Hematopoietic multipotent progenitor cell (in vitro differentiated cells): Measurements from ENCODE around the gene WIF1. TPM values are rescaled to one million over a fixed set of nuclear protein-coding genes. Genes with fewer than 3 reads are reported as not detected.

Experiments
- DNase-seq, 3 donors: peaks; one replicate each; pipeline ENCODE4 v3.0.0-alpha.2; 2011 to 2015; ENCODE audit warnings: low read depth in 2 of 3, low spot score in 2 of 3
- total RNA-seq: library from RNA; depleted of rRNA; stranded (reverse); fragments of >200 nt; gene quantifications from one replicate; pipeline ENCODE4 v1.2.3, GENCODE V29; 2012

The WIF1 gene
- total RNA-seq, 1 donor = not detected

DNA sequence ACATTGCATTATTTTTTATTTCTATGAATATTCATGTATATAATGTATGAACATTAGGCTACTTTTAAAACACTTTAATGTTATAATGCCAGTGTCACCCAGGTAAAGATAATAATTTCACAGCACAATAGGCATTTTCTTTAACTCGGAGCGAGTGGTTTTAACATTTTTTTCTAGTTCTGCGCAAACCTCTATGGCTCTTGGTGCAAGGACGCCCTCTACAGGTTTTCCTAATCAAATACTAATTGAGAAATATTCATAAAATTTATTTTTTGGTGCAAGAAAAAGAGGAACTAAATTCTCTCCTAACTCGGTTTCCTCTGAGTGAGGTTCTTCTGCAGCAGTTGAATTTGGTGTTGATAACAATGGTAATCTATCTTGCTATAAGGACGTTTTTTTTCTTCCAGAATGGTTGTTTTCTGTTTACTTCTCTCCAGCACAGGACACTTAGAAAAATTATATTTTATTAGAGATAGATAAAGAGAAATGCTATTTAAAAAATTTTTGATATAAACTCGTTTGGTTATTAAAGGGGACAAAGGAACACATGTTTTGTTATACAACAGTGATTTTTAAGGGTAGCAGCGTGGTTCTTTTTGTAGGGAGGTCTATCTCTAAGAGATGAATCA, 2.4 kb upstream of the WIF1 start:
- peak in 2 of 3 donors; percentile 74 to 92 for DNase-seq

- no peak for DNase-seq
Observed at GRCh38 chr12:65122703-65123102, 1.6 kb upstream of the WIF1 start.

DNA sequence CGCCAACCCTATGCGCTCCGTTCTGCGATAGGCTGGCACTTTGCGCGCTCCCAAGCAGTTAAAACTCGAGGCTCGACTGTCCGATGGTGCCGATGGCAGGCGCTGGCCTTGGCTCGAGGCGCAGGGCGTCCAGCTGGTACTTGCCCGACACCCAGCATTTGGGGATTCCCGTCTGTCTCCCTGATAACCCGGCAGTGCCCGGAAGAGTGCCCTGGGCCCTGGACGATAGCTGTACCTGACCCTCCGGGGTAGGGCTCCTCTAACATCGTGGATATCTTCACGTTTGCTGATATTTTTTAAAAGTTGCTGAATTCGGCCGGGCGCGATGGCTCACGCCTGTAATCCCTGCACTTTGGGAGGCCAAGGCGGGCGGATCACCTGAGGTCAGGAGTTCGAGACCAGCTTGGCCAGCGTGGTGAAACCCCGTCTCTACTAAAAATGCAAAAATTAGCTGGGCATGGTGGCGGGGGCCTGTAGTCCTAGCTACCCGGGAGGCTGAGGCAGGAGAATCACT, 908 bp upstream of the WIF1 start:
- no peak for DNase-seq

- DNase-seq = no peak
Observed at GRCh38 chr12:65119063-65119462, 2.0 kb downstream of the WIF1 start.

- DNase-seq = no peak
Observed at GRCh38 chr12:65113621-65114035, 7.5 kb downstream of the WIF1 start.

- DNase-seq = peak in 1 of 3 donors; percentile 33
Observed at GRCh38 chr12:65106948-65107347, 14.2 kb downstream of the WIF1 start.

GRCh38 chr12:65100140-65100539, 21.0 kb downstream of the WIF1 start:
- peak in 2 of 3 donors; percentile 22 to 66 for DNase-seq

DNA sequence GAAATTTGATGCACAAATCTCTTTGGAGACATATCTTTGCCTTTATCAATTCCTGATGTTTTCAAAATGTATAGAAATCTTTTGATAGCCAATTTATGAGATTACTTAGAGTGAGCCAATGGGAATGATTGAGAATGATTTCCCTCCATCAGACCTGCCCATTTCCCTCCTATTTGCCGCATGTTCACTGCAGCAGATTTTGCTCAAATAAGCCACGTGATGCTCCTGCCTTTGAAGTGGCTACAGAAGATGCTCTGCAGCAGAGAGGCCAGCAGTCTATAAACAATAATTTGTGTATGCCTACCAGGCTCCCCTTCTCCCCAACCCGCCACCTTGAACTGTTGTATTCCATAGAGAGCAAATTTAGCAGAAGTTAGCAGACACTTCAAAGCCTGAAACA, 21.9 kb downstream of the WIF1 start:
- no peak for DNase-seq

DNA sequence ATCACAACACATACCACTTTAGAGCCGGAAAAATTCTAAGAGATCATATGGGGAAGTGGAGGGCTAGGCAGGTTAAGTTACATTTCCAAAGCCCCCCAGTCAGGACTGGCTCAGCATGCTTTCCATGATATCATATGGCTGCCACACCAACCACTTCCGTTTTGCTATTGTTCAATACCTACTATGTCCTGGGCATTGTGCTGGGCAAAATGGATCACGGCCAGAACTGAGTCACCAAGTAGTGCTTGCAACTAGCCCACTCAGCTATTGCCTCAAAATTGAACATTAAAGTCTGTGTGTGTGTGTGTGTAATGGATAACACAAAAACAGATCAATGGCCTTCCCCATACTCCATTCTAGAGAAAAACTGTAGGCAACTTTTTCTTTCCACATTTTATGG, 22.7 kb downstream of the WIF1 start:
- DNase-seq = no peak

- no peak for DNase-seq
Observed at GRCh38 chr12:65094722-65095121, 26.4 kb downstream of the WIF1 start.

DNA sequence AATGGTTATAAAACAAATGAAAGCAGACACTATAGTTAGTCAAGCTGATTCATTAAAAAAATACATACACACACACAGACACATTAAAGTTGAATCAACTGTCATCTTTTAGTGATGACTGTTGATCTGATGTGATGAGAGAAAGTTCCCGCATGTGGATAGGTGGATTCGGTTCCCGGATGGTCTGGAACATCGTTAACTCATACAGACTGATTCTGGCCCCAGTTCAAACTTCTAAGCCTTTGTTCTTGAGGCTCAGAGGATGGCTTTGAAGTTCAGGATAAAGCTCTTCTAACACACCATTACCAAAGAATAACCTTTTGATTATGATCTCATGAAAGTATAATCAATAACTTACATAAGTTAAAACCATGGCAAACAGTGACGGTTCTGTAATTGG, 27.5 kb downstream of the WIF1 start:
- no peak for DNase-seq

- DNase-seq = no peak
Observed at GRCh38 chr12:65090461-65090860, 30.6 kb downstream of the WIF1 start.

DNA sequence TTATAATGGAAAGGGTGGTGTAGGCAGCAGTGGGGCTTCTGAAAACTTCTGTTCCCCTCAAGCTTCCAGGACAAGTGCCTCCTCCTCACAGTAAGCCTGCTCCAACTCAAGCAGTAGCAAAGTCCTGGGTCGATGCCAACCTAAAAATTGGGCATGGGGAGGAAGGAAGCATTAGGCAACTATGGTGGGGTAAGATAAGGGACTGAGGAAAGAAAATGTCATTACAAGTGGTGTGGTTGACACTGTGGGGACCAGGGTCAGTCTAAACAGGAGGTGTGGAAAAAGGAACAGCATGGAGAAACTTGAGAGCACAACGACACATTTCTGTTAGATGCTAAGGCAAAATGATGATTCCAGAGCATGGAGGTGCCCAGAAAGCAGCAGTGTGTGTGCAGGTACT, 34.9 kb downstream of the WIF1 start:
- peak in 2 of 3 donors; percentile 76 to 95 for DNase-seq

GRCh38 chr12:65084579-65084978, 36.5 kb downstream of the WIF1 start:
- DNase-seq = no peak

GRCh38 chr12:65083581-65083980, 37.5 kb downstream of the WIF1 start:
- no peak for DNase-seq

- DNase-seq = no peak
Observed at GRCh38 chr12:65082406-65082805, 38.7 kb downstream of the WIF1 start.

DNA sequence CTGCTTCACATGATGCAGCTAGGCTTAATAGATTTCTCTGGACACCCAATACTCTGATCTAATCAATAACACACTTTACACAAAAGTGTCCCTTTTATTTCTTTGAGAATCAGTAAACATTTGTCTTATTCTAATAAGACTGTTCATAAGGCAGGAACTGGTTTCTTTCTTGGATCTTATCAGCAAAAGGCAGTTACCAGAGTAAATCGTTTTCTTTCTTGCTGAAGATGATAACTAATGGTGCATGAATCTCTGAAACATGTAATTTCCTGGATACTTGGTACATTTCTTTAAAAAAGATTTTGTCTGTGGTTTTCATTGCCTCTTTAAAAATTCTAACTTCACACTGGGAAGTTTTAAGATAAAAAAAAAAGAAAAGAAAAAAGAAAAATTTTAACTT, 39.6 kb downstream of the WIF1 start:
- DNase-seq = peak in 1 of 3 donors; percentile 32

DNA sequence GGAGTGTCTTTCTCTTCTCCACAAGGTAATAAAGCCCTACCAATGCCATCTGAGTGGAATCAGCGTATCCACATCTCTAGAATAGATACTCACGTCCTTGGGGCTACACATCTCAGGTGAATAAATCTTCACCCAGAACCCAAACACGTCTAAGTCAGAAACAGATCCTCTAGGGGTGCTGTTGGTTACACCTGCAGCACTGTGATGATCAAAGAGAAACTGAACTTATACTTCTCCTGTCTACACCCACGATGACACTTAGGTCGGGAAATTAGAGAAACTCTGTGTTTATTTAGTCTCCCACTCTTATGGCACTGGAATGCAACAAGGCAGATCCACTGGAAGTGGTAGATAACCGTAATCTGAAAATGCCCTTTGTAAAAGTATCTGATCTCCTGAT, 46.2 kb downstream of the WIF1 start:
- DNase-seq = no peak

DNA sequence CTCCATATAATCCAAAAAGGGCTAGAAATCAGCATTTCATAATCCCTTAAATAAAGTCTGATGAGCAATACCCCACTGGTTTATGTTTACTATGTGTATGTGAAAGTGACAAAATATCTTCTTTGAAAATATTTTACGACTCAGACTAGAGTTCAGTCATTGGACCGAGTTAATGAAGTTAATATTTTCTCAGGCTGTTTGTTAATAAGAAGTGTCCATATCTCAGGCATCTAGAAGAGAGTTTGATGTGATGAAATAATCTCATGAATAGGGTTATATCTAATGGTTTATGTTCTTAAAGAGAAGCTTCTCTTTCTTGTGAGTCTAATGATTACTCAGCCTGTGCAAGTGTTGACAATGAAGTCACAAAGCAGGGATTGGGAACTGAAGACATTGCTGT, 51.8 kb downstream of the WIF1 start:
- no peak for DNase-seq

DNA sequence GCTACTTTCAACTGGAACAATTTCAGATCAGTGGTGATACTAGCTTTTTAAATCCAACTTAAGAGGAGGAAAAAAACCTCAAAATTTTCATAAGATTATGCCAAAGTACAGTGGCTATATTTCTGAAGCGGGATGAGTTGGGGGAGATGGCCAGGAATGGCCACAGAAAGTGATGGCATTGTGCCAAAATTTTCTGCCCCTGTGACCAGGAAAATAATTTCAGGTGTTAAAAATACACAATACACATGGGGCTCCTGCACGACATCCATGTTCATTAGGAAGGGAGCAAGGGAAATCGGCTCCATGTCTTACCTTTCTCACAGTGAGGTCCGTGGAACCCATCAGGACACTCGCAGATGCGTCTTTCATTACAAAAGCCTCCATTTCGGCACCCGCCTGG, 53.7 kb downstream of the WIF1 start:
- DNase-seq = no peak

- DNase-seq = no peak
Observed at GRCh38 chr12:65055859-65056258, 65.2 kb downstream of the WIF1 start.

- DNase-seq = no peak
Observed at GRCh38 chr12:65051218-65051617, 69.9 kb downstream of the WIF1 start.

- DNase-seq = no peak
Observed at GRCh38 chr12:65045269-65045668, 75.8 kb downstream of the WIF1 start.
